Measurements from ENCODE around the gene MAP4K5.

GRCh38 chr14:50532502-50533240, at the start of gene MAP4K5:
- no peak for TF ChIP-seq POLR2AphosphoS5 (IDR thresholded peaks at IDR 0.05; ENCODE audit: low read depth, low read length)
- TF ChIP-seq POLR2A (IDR thresholded peaks at IDR 0.05; ENCODE audit: low read depth, low read length) = peak; percentile 57; the same call in 1 of the 2 replicates

Data from GM12892 (cell line).